Central memory CD4-positive, alpha-beta T cell (primary cell): ENCODE results near the gene USB1.

ENCODE experiments used
- DNase-seq: peaks from one replicate; pipeline ENCODE4 v3.0.0; 2022
- total RNA-seq, 3 experiments: gene quantifications; one replicate each; lab custom pipeline; 2026; lab: John Stamatoyannopoulos, UW

USB1 gene
- 12.5 to 20.8 (median 13.9) reads per million in 3 experiments for total RNA-seq

DNA sequence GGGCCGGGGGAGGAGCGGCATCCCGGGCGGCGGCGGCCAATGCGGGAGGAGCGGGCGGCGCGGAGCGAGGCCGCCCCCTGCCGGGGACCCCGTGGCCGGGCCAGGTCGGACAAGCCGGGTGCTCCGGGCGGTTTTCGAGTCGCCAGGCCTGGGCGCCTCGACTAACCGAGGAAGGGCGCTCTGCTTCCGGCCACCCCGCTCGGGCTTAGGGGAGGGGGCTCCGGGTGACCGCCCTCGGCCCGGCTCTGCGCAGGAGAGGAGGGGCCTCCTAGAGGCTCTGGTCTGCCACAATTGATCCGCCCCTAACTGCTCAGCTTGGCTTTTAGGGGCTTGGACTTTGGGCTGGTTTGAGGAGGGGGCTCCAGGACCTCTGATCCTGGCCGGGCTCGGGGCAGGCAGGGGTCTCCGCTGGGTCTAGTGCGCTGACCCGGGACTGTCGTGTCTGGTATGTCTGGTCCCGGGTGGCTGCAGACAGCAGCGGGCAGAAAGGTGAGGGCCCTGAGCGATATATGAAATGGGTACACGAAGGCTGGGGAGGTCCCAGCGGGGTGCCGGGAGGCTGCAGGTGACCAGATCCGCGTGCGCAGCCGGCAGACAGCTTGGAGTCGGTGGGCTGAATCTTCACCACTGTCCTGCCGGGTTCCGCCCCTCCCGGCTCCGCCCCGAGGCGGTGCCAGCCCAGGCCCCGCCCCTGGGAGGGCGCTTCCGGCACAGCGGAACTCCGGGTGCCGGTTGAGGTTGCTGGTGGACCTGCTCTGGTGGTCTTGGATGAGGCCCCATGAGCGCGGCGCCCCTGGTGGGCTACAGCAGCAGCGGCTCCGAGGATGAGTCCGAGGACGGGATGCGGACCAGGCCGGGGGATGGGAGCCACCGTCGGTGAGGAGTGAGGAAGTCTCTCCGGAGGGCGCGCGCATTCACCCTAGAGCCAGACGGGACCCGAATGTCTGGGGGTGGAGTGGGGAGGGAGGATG, at the start of gene USB1:
Gene USB1, plus strand, starts transcription at position 702 of the 971 bp plus-strand sequence. Its CDS starts 77 bp downstream, at position 779.
- peak; percentile 84 for DNase-seq

DNA sequence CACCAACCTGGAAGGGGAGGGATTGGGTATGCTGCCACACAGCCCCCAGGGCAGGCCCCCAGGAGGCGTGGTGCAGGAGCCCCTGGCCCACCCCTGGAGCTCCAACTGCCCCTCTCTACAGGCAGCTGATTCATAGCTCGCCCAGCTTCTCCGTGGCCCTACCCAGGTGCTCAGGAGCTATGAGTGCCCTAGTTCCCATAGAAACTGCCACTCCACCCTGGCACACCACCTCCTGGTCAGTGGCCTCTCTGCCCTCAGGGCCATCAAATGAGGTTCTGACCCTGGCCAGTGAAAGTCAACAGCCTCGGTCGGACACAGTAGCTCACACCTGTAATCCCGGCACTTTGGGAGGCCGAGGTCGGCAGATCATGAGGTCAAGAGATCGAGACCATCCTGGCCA, 48.3 kb upstream of the USB1 start:
- DNase-seq: no peak

- DNase-seq: no peak
Observed at GRCh38 chr16:57953857-57954256, 47.4 kb upstream of the USB1 start.

GRCh38 chr16:57955572-57956188, 45.5 kb upstream of the USB1 start:
- DNase-seq: no peak

- DNase-seq: no peak
Observed at GRCh38 chr16:57956270-57956808, 44.9 kb upstream of the USB1 start.

DNA sequence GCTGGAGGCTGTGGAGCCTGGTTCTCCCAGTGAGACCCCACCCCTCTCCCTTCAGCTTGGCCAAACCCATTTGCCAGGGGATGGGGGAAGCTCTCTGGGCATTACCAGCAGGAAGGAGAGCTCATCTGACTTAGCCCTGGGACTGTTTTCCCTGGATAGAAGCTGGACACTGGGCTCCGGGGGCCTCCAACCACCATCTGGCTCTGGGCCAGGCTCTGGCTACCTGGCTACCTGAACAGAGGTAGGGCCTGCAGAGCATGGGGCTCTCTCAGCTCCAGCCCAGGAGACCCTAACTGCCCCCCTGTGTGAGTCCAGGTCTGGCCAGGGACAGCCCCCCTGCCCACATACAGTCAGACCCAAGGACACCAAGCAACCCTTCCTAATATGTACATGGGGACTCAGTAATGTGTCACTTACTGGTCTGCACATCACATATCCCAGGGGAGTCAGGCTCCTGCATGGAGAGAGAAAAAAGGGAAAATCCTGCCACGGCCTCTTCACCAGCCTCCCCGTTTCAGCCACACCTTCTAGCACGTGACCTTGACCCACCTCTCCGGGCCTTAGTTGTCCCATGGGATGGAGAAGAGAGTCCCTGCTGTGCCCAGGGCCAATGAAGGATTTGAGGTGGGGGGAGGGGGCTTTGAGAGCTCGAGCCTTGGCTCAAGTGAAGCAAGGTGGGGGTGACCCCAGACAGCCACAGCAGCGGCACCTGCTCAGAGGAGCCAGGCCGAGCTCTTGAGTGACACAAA, 44.1 kb upstream of the USB1 start:
- no peak for DNase-seq

- no peak for DNase-seq
Observed at GRCh38 chr16:57957673-57958392, 43.4 kb upstream of the USB1 start.

DNA sequence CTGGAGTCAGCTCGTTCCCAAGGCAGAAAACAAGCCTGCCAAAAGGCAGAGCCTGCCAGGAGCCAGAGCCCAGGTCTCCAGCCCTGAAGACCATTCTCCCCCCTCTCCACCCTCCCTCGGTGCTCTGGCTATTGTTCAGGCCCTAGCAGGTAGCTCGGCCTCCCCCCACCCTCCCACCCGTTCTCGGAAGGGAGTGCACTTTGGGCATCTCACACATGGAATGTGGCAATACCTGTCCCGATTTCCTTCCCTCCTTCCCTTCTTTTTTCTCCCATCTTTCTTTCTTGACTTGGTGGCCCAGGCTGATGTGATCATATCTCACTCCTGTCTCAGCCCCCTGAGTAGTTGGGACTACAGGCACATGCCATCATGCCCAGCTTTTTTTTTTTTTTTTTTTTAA, 42.7 kb upstream of the USB1 start:
- DNase-seq: no peak

DNA sequence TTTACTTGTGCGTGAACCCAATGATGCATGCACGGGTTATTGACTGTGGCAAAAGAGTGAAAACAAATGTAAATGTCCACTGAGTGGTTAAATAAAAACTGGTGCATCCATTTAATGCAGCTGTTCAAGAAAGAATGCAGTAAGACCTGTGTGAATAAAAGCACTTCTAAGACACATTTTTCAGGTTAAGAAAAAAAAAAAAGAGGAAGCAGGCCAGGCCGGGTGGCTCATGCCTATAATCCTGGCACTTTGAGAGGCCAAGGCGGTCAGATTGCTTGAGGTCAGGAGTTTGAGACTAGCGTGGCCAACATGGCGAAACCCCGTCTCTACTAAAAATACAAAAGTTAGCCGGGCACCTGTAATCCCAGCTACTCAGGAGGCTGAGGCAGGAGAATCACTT, 42.1 kb upstream of the USB1 start:
- no peak for DNase-seq

DNA sequence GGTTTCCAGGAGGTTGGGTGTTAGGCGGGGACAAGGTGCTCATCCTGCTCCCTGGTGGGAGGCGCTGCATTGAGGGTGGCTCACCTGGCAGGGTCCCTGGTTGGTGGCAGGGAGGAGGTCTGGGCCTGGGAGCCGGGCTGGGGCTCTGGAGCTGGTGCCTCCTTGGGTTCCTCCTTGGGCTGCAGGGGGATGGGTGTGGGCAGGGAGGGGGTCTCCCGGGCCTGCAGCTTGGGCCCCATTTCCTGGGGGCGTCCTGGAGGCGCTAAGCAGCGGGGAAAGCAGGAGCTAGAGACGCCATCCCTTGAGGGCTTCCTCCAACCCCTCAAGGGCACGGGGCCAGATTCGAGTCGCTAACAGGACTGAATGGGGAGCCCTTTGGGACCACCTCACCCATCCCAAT, 41.4 kb upstream of the USB1 start:
- no peak for DNase-seq

- no peak for DNase-seq
Observed at GRCh38 chr16:57960310-57960709, 40.9 kb upstream of the USB1 start.

GRCh38 chr16:57960826-57961472, 40.3 kb upstream of the USB1 start:
- DNase-seq: no peak

GRCh38 chr16:57961538-57961937, 39.7 kb upstream of the USB1 start:
- DNase-seq: no peak

DNA sequence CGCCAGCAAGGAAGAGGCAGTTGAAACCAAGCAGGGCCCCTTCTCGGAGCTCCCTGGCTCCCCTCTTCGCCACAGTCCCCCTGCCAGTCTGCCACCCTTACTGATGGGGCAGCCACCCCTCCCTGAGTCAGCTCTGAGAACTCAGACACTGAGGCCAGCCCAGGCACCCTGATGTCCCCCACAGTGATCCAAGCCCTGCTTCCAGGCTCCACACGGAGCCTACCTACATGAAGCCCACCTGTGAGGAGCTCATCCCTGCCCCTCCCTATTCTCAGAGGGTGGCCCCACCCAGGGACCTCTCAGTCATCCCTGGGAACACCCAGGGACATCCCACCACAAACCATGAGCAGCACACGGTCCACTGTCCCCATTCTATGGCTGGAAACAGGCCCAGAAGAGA, 39.2 kb upstream of the USB1 start:
- DNase-seq: no peak

DNA sequence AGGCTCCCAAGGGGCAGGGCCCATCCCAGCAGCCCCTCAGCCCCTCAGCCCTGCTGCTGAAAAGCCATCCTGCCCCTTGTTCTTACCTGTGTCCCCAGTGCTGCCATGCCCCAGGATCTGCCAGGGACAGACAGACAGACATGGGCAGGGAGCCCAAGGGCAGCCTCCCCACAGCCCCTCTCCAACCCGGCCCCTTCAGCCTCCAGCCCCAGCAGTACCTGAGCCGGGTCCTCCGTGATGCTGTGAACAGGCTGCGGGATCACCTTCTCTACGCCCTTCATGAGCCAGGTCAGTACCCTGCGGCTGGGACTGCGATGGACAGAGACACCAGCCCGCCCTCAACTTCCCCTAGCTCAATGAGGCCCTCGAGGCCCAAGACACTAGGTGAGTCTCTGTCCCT, 38.5 kb upstream of the USB1 start:
- DNase-seq: no peak

DNA sequence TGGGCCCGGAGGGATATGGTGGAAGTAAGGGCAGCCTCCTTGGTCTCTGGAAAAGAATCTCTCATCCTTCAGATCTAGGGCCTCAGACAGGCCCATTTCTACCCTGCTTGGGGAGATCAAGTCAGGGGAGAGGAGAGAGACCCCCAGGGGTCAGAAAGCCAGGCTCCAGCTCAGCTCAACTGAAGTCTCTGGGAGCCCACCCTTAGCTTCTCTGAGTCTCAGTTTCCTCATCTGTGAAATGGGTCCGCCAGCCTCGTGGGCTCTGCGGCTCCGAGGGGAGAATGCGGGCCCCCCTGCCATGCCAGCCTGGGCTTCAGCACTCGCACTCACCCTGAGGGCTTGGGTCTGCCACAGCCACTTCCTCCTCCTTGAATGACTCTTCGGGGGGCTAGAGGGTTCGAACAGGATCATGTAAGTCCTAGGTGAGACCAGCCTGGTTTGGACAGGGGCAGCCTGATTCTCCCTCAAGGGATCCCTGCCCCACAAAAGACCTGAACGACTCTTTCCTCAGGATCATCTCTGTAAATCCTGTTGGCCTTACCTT, 37.0 kb upstream of the USB1 start:
- no peak for DNase-seq

DNA sequence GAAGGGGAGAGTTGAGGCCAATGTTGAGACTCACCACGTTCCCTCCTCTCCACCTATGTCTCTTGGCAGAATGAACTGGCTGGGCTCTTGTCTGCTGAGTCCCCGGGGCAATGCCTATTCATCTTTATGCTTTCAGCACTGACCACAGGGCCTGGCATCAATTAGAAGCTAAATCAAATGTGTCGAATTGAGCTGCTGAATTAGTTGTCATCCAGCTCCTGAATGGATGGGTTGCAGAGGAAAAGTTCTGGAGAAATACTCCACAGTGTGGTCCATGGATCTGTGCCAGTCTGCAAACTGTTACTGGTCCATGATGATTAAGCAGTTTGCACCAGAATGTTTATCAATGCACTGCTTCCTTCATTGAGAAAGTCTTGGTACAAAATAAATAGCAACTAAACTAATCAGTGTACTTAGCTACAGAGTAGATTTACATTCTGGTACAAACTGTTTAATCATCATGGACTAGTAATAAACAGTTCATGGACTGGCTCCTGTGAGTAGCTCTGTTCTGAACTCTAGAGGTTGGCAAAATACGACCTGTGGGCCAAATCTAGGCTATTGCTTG, 34.9 kb upstream of the USB1 start:
- DNase-seq: no peak

GRCh38 chr16:57966986-57967385, 34.2 kb upstream of the USB1 start:
- DNase-seq: no peak

DNA sequence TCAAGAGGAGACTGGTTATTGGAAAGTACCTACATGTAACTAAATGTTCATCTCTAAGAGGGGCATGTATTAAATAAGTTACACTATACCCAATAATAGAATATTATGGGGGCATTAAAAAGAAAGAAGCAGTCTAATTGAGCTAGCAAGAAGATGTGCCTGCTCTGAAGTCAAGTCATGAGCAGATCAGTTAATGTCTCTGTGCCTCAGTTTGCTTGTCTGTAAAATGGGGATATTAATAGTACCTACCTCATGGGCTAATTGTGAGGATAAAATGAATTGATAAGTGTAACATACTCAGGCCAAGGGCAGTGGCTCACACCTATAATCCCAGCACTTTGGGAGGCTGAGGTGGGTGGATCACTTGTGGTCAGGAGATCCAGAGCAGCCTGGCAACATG, 33.3 kb upstream of the USB1 start:
- no peak for DNase-seq

DNA sequence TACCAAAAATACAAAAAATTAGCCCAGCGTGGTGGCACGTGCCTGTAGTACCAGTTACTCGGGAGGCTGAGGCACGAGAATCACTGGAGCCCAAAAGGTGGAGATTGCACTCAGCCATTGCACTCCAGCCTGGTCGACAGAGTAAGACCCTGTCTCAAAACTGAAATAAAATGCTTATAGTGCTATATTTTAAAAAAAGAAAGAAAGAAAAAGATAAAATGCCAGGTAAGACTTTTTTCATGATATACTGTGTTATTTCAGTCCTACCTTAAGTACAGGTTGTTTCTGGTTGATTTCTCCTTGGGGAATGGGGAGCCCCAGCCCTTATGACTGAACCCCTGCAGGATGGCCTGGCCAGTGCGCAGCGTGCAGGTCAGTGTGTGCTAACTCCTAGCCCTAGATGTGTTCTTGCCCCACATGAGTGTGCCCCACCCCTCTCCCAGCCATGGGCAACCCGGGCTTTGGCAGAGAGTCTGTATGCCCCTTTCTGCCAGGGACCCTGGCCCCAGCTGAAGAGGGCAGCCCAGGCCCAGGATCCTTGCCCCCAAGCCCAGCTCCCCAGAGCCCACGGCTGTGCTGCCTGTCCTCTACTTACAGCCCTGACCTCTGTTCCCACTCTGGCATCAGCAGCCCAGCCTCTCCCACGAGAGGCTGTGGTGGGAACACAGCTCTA, 31.6 kb upstream of the USB1 start:
- DNase-seq: no peak

DNA sequence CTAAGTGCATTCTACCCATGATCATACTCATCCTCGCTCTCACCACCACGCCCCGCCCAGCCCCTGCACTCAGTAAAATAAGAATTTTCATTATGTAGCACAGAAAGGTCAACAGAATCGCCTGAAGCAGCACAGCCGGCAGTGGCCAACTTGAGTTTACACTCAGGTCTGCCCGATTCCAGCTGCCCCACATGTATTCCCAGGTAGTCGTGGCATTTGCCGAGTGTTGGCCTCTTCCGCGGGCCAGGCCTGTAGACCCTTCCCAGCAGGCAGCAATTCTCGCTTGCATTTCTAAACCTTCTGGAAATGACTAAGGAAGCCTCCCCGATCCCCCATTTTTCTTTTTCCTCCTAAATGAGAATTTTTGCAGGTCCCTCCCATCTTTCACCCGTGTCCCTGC, 30.9 kb upstream of the USB1 start:
- no peak for DNase-seq
